HG03460 (cell line): ENCODE data around the gene HS1BP3.
A peak's percentile ranks its signal among the peaks of the same experiment; 100 is the strongest.

ENCODE experiments used
- ATAC-seq: cut with Tn5 transposase; IDR thresholded peaks from one replicate; pipeline ENCODE4 v1.9.1; 2021; ENCODE audit not compliant: unreplicated experiment

Gene HS1BP3

DNA sequence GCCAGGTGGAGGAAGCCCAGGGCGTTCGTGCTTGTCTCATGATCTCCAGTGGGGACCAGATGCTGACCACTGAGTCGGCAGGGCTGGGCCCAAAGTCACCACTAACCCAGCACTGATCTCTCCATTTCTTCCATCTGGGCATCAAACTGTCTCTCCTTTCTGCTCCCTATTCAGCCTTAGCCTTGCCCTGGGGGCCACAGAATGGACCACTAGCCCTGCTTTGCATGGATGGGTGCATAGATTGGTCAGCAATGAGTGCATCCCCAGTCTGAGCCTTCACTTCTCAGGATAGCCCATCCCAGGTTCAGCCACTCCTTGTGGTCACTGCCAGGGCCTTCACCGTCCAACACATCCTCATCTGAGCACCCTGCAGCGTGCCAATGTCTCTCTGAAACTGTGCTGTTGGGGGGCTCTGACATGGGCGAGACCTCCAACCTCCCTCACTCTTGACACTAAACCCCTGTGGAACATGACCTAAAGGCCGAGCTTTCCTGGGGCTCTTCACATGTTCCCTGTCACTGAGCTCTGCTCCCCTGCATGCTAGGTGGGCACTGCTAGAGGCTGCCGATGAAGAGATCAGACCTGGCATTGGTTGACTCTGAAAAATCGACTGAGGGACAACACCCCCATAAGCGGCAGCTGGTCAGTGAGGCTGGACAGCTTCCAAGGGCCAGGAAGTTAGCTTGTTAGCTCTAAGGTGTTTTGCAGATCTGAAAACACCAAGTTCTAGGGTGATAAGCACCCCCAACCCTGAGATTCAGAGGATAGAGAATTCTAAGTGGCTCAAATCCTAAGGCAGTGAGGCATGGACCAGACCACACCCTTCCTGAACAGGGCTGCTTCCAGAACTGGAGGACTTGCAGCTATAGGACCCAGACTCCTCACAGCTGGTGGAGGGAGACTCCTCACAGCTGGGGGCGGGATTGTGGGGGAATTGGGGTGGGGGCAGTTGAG is 61.7 kb downstream of the HS1BP3 start:
- ATAC-seq, result no peak

- ATAC-seq, result no peak
Observed at GRCh38 chr2:20585710-20586594, 64.9 kb downstream of the HS1BP3 start.

DNA sequence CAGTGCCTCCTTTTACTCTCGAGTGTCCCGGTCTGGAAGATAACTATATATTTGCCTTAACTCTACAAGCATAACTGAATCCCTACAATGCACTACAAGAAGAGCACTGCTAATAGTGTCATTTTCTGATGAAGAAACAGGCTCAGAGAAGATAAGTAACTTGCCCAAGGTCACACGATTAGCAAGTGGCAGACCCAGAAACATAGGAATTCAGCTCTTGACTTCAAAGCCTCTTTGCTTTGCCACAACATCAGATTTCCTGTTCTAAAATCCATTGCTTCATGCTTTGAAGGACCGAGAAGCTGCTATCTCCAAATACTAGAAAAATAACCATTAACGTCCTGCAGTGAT is 65.6 kb downstream of the HS1BP3 start:
- no peak for ATAC-seq

GRCh38 chr2:20584399-20585358 is 66.2 kb downstream of the HS1BP3 start:
- no peak for ATAC-seq

GRCh38 chr2:20584045-20584398 is 66.9 kb downstream of the HS1BP3 start:
- no peak for ATAC-seq

DNA sequence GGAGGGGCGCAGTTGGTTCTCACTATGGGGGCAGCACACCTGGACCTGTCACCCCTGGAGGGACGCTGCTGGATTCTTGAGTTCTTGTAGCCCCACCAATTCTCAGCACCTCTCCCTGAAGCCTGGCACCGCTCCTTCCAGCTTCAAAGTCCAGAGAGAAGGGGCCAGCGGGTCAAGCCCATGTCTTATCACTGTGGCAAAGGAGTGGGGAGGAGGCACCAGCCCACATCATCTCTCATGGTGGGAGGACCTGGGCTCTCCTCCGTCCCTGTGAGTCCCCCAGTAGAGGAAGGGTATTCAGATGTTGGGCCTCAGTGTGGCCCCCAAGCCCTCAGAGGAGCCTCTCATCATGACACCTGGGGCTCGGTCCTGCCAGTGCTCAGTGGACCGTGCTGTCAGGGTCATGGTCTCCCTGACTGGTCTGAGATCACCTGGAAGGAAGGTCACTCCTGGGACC is 67.4 kb downstream of the HS1BP3 start:
- no peak for ATAC-seq

- ATAC-seq, result no peak
Observed at GRCh38 chr2:20582600-20583221, 68.2 kb downstream of the HS1BP3 start.

GRCh38 chr2:20580690-20581437 is 70.0 kb downstream of the HS1BP3 start:
- no peak for ATAC-seq

DNA sequence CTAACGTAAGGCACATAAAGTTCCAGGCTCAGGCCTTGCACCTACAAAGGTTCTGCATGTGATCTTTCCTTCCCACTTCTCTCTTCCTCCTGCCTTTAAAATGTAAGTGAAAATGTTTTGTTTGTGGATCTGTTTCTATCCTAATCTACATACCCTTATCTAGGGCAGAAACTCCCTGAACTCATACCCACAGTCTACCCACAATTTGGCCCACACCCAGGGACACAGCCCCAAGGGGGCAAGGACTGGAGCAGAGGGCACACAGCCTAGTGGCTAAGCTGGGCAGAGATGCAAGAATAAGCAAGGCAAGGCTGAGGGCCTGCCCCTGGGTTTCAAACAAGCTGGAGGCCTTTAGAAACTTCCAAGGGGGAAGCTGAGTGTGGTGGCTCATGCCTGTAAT is 71.0 kb downstream of the HS1BP3 start:
- no peak for ATAC-seq

- peak; percentile 63 for ATAC-seq
Observed at GRCh38 chr2:20578895-20579825, 71.7 kb downstream of the HS1BP3 start.

- ATAC-seq, result no peak
Observed at GRCh38 chr2:20578266-20578894, 72.5 kb downstream of the HS1BP3 start.

DNA sequence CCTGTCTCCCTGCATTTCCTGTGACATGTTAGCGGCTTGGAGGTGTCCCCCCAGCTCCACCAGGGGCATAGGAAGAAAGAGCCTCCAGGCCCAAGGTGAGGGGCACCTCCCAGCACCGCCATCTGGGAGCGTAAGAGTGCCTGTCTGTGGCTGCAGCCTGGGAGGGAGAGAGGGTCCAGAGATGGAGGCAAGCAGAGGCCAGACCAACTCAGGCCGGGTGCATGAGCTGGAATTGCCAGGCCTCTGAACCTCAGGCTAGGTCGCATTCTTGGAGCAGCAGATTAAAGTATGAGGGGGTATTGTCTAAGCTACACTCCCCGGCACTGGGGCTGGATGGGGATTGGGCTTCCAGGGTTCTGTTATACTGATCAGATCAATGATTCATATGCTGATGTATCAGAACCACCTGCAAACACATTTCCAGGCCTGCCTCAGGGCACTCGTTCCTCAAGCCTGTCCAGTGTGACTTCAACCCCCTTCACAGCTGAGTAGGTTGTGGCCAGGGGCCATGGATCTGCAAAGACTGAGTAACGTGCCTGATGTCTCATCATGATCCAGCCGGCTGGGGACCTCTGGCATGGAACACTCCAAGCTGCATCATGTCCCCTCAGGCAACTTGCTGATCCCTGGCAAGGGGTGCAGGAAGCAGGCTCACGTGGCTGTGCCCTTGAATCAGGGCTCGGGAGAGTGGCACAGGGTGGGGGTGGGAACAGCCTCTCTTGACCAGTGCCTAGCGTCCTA is 73.2 kb downstream of the HS1BP3 start:
- no peak for ATAC-seq

DNA sequence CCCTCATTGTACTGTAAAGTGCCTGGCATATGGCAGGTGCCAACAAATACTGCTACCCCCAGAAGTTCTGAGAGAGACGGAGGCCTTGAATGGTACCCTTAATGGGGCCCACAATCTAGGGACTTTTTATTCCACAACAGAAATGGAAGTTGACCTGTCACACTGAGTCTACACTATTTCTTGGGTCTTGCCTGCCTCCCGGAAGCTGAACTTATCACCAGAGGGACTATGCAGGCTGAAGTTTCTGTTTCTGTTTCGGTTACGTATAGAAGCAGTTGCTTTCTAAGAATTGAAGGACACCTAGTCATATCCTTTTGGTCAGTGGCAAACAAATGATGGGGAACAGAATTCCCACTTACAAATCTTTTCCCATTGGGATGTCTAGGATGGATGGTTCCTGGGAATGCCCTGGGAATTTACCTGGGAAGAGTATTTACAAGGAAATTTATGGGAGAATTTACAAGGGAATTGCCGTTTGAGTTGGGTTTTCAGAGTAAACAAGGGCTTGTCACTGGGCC is 74.2 kb downstream of the HS1BP3 start:
- ATAC-seq, result peak; percentile 70

- ATAC-seq, result no peak
Observed at GRCh38 chr2:20575935-20576597, 74.8 kb downstream of the HS1BP3 start.

DNA sequence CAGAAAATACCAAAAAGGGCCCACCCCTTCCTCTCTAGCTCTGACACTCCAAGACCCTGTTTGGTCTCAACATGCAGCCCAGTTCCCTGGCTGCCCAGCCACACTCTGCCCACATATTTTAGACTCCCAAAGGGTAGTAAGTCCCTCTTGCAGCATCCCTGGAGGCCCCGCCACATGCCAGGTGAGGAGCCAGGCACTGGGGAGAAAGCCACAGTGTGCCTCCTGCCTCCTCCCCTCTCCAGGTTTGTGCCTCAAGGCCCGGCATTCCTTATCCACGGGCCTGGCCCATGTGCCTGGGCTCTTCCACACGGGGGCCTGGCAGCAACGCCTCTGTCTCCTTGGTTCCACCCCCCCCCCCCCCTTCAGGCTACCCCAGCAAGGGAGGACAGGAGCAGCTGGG is 75.5 kb downstream of the HS1BP3 start:
- ATAC-seq, result no peak

GRCh38 chr2:20574930-20575329 is 76.0 kb downstream of the HS1BP3 start:
- no peak for ATAC-seq
